ENCODE measurements around the gene VAX1.

GRCh38 chr10:117135026-117135372 lies 3.1 kb downstream of the VAX1 start:
- TF ChIP-seq TAF1 (IDR thresholded peaks at IDR 0.05; ENCODE audit: borderline replicate concordance, insufficient read depth, low read length), result no peak
- TF ChIP-seq, protein P1, sequence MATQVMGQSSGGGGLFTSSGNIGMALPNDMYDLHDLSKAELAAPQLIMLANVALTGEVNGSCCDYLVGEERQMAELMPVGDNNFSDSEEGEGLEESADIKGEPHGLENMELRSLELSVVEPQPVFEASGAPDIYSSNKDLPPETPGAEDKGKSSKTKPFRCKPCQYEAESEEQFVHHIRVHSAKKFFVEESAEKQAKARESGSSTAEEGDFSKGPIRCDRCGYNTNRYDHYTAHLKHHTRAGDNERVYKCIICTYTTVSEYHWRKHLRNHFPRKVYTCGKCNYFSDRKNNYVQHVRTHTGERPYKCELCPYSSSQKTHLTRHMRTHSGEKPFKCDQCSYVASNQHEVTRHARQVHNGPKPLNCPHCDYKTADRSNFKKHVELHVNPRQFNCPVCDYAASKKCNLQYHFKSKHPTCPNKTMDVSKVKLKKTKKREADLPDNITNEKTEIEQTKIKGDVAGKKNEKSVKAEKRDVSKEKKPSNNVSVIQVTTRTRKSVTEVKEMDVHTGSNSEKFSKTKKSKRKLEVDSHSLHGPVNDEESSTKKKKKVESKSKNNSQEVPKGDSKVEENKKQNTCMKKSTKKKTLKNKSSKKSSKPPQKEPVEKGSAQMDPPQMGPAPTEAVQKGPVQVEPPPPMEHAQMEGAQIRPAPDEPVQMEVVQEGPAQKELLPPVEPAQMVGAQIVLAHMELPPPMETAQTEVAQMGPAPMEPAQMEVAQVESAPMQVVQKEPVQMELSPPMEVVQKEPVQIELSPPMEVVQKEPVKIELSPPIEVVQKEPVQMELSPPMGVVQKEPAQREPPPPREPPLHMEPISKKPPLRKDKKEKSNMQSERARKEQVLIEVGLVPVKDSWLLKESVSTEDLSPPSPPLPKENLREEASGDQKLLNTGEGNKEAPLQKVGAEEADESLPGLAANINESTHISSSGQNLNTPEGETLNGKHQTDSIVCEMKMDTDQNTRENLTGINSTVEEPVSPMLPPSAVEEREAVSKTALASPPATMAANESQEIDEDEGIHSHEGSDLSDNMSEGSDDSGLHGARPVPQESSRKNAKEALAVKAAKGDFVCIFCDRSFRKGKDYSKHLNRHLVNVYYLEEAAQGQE (IDR thresholded peaks at IDR 0.05; ENCODE audit: insufficient read depth in 1 of 2, low read depth in 2 of 2, low read length in 2 of 2), result no peak
- no peak for TF ChIP-seq SIN3A (IDR thresholded peaks at IDR 0.05; ENCODE audit: borderline replicate concordance, insufficient read depth, low read length)
